HepG2 (cell line): ENCODE measurements around the gene SLC35B2. TPM values are rescaled to one million over a fixed set of nuclear protein-coding genes. Genes with fewer than 3 reads are reported as not detected.

Source experiments
- ATAC-seq: fragments of 200-7000 bp; cut with Tn5 transposase; 3 replicates; pipeline ENCODE4 v1.9.1; 2020; ENCODE audit warnings: mild to moderate bottlenecking, moderate library complexity
- BruUV-seq: library from RNA; stranded (reverse); fragments of 400-500 nt; replicated peaks from 2 replicates; lab custom pipeline; 2021; lab: Mats Ljungman, UMichigan
- CTCF ChIA-PET: fragments of 300-600 bp; formaldehyde crosslinking; extraction: SDS; loops from one replicate; lab custom pipeline; 2021; ENCODE audit warnings: low total read pairs, inconsistent platforms, low intra/inter-chr PET ratio; lab: Yijun Ruan, JAX
- POLR2A ChIA-PET: fragments of 350-600 bp; sonication (Branson Sonifier 250); formaldehyde crosslinking; loops from one replicate; lab custom pipeline; 2020; ENCODE audit warnings: antibody characterized with exemption, inconsistent platforms; lab: Yijun Ruan, JAX
- DNase-seq: peaks from one replicate; pipeline ENCODE4 v3.0.0-alpha.2; 2015; ENCODE audit warnings: low spot score
- FAIRE-seq: peaks from 3 replicates; lab custom pipeline; 2011; peaks lifted over from hg19 to GRCh38; lab: Jason Lieb, UNC
- H2AFZ ChIP-seq: one replicate; pipeline ENCODE4 v1.6.1; 2011; ENCODE audit warnings: low read length, inconsistent platforms
- H3K27ac ChIP-seq: fragments of 300-600 bp; 3 replicates; pipeline ENCODE4 v1.8.0; 2011; ENCODE audit warnings: mixed run types, mild to moderate bottlenecking, mixed read lengths, low read length, inconsistent platforms; ENCODE audit not compliant: insufficient read depth; ENCODE audit errors: extremely low read length
- H3K27me3 ChIP-seq, 2 experiments: fragments of 200-600 bp in 1 of 2; 2 replicates in 1 of 2; 3 replicates in 1 of 2; pipeline versions ENCODE4 v1.6.0 to v1.8.0; 2011; ENCODE audit warnings: low read length in 2 of 2, mild to moderate bottlenecking in 2 of 2, moderate library complexity in 2 of 2, inconsistent platforms in 1 of 2; ENCODE audit not compliant: insufficient read depth in 2 of 2, control insufficient read depth in 1 of 2
- H3K36me3 ChIP-seq, 2 experiments: fragments of 200-600 bp in 1 of 2; replicated peaks in 1 of 2; 2 replicates in 1 of 2; 3 replicates in 1 of 2; pipeline versions ENCODE4 v1.5.1 to v1.8.0; 2011; ENCODE audit warnings: low read length in 2 of 2, inconsistent platforms in 1 of 2; ENCODE audit not compliant: insufficient read depth in 2 of 2, control insufficient read depth in 1 of 2
- H3K4me1 ChIP-seq: 2 replicates; pipeline ENCODE4 v1.5.1; 2012; ENCODE audit warnings: low read length, inconsistent platforms; ENCODE audit not compliant: insufficient read depth
- H3K4me2 ChIP-seq: 2 replicates; pipeline ENCODE4 v1.6.0; 2011; ENCODE audit warnings: low read depth, low read length, inconsistent platforms
- H3K4me3 ChIP-seq, 3 experiments: fragments of 200-600 bp in 1 of 3; sonication (generic), shearing (Covaris generic) in 1 of 3; replicated peaks in 1 of 3; 2 replicates each; pipeline ENCODE4 v1.5.1; 2011 to 2016; ENCODE audit warnings: low read length in 3 of 3, inconsistent platforms in 2 of 3, low read depth in 2 of 3, mild to moderate bottlenecking in 2 of 3, control low read depth in 1 of 3, mixed read lengths in 1 of 3; ENCODE audit not compliant: insufficient read depth in 1 of 3
- H3K79me2 ChIP-seq: one replicate; pipeline ENCODE4 v1.6.1; 2011; ENCODE audit warnings: low read length, inconsistent platforms; ENCODE audit not compliant: insufficient read depth
- H3K9ac ChIP-seq: 2 replicates; pipeline ENCODE4 v1.6.0; 2011; ENCODE audit warnings: mild to moderate bottlenecking, low read depth, low read length, inconsistent platforms; ENCODE audit not compliant: insufficient read depth
- H3K9me3 ChIP-seq: 2 replicates; pipeline ENCODE4 v1.5.1; 2012; ENCODE audit warnings: mild to moderate bottlenecking, low read length
- H4K20me1 ChIP-seq: 2 replicates; pipeline ENCODE4 v1.6.0; 2011; ENCODE audit warnings: inconsistent platforms, mild to moderate bottlenecking, low read length, moderate library complexity; ENCODE audit not compliant: insufficient read depth
- ARNT2 ChIP-seq: sonication (generic); formaldehyde crosslinking; IDR thresholded peaks from 2 replicates; pipeline ENCODE4 v1.8.0; 2022; ENCODE audit warnings: mild to moderate bottlenecking, low read depth, missing genetic modification reagents, moderate library complexity
- ATF4 ChIP-seq, 2 experiments: fragments of 450-650 bp in 1 of 2; sonication (generic) in 1 of 2; formaldehyde crosslinking; IDR thresholded peaks; 2 replicates each; pipeline versions ENCODE4 v1.5.0 to v1.8.0; 2020 to 2022; ENCODE audit warnings: mild to moderate bottlenecking in 1 of 2, missing genetic modification reagents in 1 of 2
- BHLHE40 ChIP-seq: IDR thresholded peaks from 2 replicates; pipeline ENCODE4 v1.6.1; 2011; ENCODE audit warnings: low read length, improper control_type of control experiment
- HDAC1 ChIP-seq: sonication (generic); formaldehyde crosslinking; IDR thresholded peaks from 2 replicates; pipeline ENCODE4 v1.5.1; 2020; ENCODE audit warnings: mild to moderate bottlenecking, missing genetic modification reagents
- MAZ ChIP-seq, 2 experiments: sonication (generic) in 1 of 2; formaldehyde crosslinking in 1 of 2; IDR thresholded peaks; 2 replicates each; pipeline versions ENCODE4 v1.5.0 to v1.6.1; 2012 to 2020; ENCODE audit warnings: low read depth in 2 of 2, mild to moderate bottlenecking in 2 of 2, borderline replicate concordance in 1 of 2, improper control_type of control experiment in 1 of 2, low read length in 1 of 2, missing genetic modification reagents in 1 of 2, moderate library complexity in 1 of 2
- MED1 ChIP-seq: sonication (generic); formaldehyde crosslinking; IDR thresholded peaks from 2 replicates; pipeline ENCODE4 v1.4.0; 2020; ENCODE audit warnings: missing genetic modification reagents
- NBN ChIP-seq: fragments of 450-650 bp; conservative IDR thresholded peaks from 2 replicates; pipeline ENCODE4 v1.6.1; 2017
- PAXIP1 ChIP-seq: sonication (generic); formaldehyde crosslinking; conservative IDR thresholded peaks from 2 replicates; pipeline ENCODE4 v1.4.0; 2020; ENCODE audit warnings: mild to moderate bottlenecking, missing genetic modification reagents, moderate library complexity
- RNF2 ChIP-seq: fragments of 450-650 bp; conservative IDR thresholded peaks from 2 replicates; pipeline ENCODE4 v1.6.1; 2016; ENCODE audit warnings: low read depth
- ZBTB20 ChIP-seq: sonication (generic); formaldehyde crosslinking; IDR thresholded peaks from 2 replicates; pipeline ENCODE4 v1.8.1; 2023; ENCODE audit warnings: missing genetic modification reagents, low read depth, mild to moderate bottlenecking, borderline replicate concordance
- ZFX ChIP-seq: sonication (generic); formaldehyde crosslinking; IDR thresholded peaks from 2 replicates; pipeline ENCODE4 v1.4.0; 2020; ENCODE audit warnings: mild to moderate bottlenecking, low read depth, missing genetic modification reagents, moderate library complexity
- ZMYM3 ChIP-seq: sonication (generic); formaldehyde crosslinking; IDR thresholded peaks from 2 replicates; pipeline ENCODE4 v1.5.1; 2020; ENCODE audit warnings: mild to moderate bottlenecking, missing genetic modification reagents
- ZNF382 ChIP-seq: sonication (generic); formaldehyde crosslinking; IDR thresholded peaks from 2 replicates; pipeline ENCODE4 v1.5.0; 2020; ENCODE audit warnings: missing genetic modification reagents, mild to moderate bottlenecking, borderline replicate concordance
- ZNF720 ChIP-seq: sonication (generic); formaldehyde crosslinking; IDR thresholded peaks from 2 replicates; pipeline ENCODE4 v1.4.0; 2020; ENCODE audit warnings: missing genetic modification reagents
- WGBS: methylation state at CpG from one replicate; pipeline ENCODE4 v1.1.6; 2017; ENCODE audit warnings: low lambda C conversion rate; 5-methylcytosine and 5-hydroxymethylcytosine counted together
- in situ Hi-C: cut with HindIII; loops from 2 replicates; pipeline ENCODE4 v1.10.0; 2017; ENCODE audit warnings: low pct_unique_long_range_greater_than_20kb; ENCODE audit not compliant: extremely low pct_ligation_motif_present
- intact Hi-C: fragments of 100-400 bp; cut with micrococcal nuclease; formaldehyde crosslinking; loops from one replicate; pipeline ENCODE4 v1.10.0; 2022; ENCODE audit not compliant: unreplicated experiment
- polyA plus RNA-seq, 8 experiments: library from polyadenylated mRNA; depleted of rRNA in 3 of 8; stranded (reverse) in 7 of 8; unstranded in 1 of 8; fragments of >200 nt; fragmentation: Illumina TruSeq in 4 of 8; extraction: Trizol in 4 of 8; gene quantifications; 2 replicates each; pipeline versions ENCODE4 v1.2.1 to v1.2.3, GENCODE V29; 2011 to 2016; ENCODE audit warnings: low read depth in 4 of 8, missing spikeins in 1 of 8, mixed read lengths in 1 of 8; ENCODE audit not compliant: insufficient read depth in 1 of 8
- total RNA-seq, 5 experiments: library from RNA; depleted of rRNA; stranded (reverse); fragments of >200 nt; fragmentation: Illumina TruSeq; extraction: Trizol; gene quantifications; 2 replicates each; pipeline ENCODE4 v1.2.3, GENCODE V29; 2016; ENCODE audit warnings: low read depth in 1 of 5
- TF ChIP-seq, protein P1 (sequence below): fragments of 450-650 bp; IDR thresholded peaks from 2 replicates; pipeline ENCODE4 v1.6.1; 2017; ENCODE audit warnings: mild to moderate bottlenecking
- TF ChIP-seq, protein P2 (sequence below): IDR thresholded peaks from 2 replicates; pipeline ENCODE4 v1.6.1; 2016

SLC35B2 gene
- total and polyA plus RNA-seq, 2 of the 13 experiments (the other 11 are each of a cell fraction or from before 2014, with no cell fraction given) = 61.1 to 148 TPM

- POLR2A ChIA-PET = no interaction called here
- DNase-seq = no peak
- Histone ChIP-seq H3K4me2 (no peak overlapping the region), H3K36me3 (no peaks in the 10 kb centered on the region)
- BruUV-seq = no TSS peak
- TF ChIP-seq BHLHE40 = no peak
- TF ChIP-seq RNF2 = no peak
- no peak for TF ChIP-seq NBN
- TF ChIP-seq MAZ (IDR thresholded peaks at IDR 0.05; ENCODE audit: borderline replicate concordance, low read depth, low read length) = no peak
- TF ChIP-seq MAZ (CRISPR knock-in tag; IDR thresholded peaks at IDR 0.05; ENCODE audit: low read depth) = no peak
- no peak for TF ChIP-seq ZNF720 (CRISPR knock-in tag)
- no peak for TF ChIP-seq ZMYM3 (CRISPR knock-in tag)
- TF ChIP-seq PAXIP1 = no peak
- TF ChIP-seq ZNF382 = no peak
- TF ChIP-seq MED1 (CRISPR knock-in tag) = no peak
- TF ChIP-seq, protein P1, sequence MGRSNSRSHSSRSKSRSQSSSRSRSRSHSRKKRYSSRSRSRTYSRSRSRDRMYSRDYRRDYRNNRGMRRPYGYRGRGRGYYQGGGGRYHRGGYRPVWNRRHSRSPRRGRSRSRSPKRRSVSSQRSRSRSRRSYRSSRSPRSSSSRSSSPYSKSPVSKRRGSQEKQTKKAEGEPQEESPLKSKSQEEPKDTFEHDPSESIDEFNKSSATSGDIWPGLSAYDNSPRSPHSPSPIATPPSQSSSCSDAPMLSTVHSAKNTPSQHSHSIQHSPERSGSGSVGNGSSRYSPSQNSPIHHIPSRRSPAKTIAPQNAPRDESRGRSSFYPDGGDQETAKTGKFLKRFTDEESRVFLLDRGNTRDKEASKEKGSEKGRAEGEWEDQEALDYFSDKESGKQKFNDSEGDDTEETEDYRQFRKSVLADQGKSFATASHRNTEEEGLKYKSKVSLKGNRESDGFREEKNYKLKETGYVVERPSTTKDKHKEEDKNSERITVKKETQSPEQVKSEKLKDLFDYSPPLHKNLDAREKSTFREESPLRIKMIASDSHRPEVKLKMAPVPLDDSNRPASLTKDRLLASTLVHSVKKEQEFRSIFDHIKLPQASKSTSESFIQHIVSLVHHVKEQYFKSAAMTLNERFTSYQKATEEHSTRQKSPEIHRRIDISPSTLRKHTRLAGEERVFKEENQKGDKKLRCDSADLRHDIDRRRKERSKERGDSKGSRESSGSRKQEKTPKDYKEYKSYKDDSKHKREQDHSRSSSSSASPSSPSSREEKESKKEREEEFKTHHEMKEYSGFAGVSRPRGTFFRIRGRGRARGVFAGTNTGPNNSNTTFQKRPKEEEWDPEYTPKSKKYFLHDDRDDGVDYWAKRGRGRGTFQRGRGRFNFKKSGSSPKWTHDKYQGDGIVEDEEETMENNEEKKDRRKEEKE = no peak
- no peak for TF ChIP-seq ARNT2 (CRISPR knock-in tag)
- no peak for TF ChIP-seq ATF4 (CRISPR knock-in tag; IDR thresholded peaks at IDR 0.05)
- TF ChIP-seq HDAC1 (CRISPR knock-in tag) = no peak
- TF ChIP-seq, protein P2, sequence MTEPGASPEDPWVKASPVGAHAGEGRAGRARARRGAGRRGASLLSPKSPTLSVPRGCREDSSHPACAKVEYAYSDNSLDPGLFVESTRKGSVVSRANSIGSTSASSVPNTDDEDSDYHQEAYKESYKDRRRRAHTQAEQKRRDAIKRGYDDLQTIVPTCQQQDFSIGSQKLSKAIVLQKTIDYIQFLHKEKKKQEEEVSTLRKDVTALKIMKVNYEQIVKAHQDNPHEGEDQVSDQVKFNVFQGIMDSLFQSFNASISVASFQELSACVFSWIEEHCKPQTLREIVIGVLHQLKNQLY (CRISPR knock-in tag) = no peak
- no peak for TF ChIP-seq ZBTB20 (CRISPR knock-in tag)
- TF ChIP-seq ZFX (CRISPR knock-in tag) = no peak
- TF ChIP-seq, all 625 proteins: peak for 0
- in situ Hi-C loops (no loop called here), intact Hi-C loops (no loop called here)
- Histone ChIP-seq H3K9me3 (no peaks in the 10 kb centered on the region), H3K27me3 (peaks cover 6 to 63% of the 10 kb centered on the region in 2 experiments), H3K4me1 (no peaks in the 10 kb centered on the region), H3K79me2 (no peaks in the 10 kb centered on the region), H3K27ac (no peak overlapping the region), H3K4me3 (no peak overlapping the region), H4K20me1 (no peaks in the 10 kb centered on the region; the same call in 1 of the 2 replicates), H3K9ac (no peak overlapping the region), H2AFZ (no peak overlapping the region)
- CTCF ChIA-PET = no interaction called here
- 6% methylated on average over 4 of the region's 4 CpGs for WGBS
- ATAC-seq (peak; percentile 27), FAIRE-seq (no peak)
Measured at GRCh38 chr6:44291841-44292240, 34.5 kb upstream of the SLC35B2 start.
